Right lobe of liver (tissue), 6 donors: ENCODE measurements around the gene DECR2. TPM values are rescaled to one million over a fixed set of nuclear protein-coding genes. Genes with fewer than 3 reads are reported as not detected.
"Not testable (repeated sequence)": the region's sequence is repeated elsewhere in the genome, so short reads cannot be mapped to it uniquely, and the experiment has no call there.

Source experiments
- ATAC-seq, 4 donors: fragments of 200-7000 bp; cut with Tn5 transposase; one replicate each; pipeline ENCODE4 v1.9.1; 2020; ENCODE audit warnings: mild to moderate bottlenecking in 4 of 4, moderate library complexity in 4 of 4
- DNase-seq, 3 donors: peaks; one replicate each; pipeline ENCODE4 v3.0.0-alpha.2; 2020
- H3K27ac ChIP-seq, 3 donors: fragments of 200-600 bp; one replicate each; pipeline ENCODE4 v1.8.0; 2022
- H3K27me3 ChIP-seq, 2 donors: fragments of 200-600 bp; one replicate each; pipeline ENCODE4 v1.8.0; 2022
- H3K36me3 ChIP-seq, 4 donors: fragments of 200-600 bp; sonication (generic) in 1 of 4; one replicate each; pipeline versions ENCODE4 v1.5.1 to v1.8.0; 2017 to 2022; ENCODE audit warnings: control low read depth in 1 of 4
- H3K4me1 ChIP-seq, 4 donors: fragments of 200-600 bp; sonication (generic) in 1 of 4; one replicate each; pipeline versions ENCODE4 v1.5.1 to v1.8.0; 2017 to 2022; ENCODE audit warnings: control low read depth in 1 of 4
- H3K4me3 ChIP-seq, 3 donors: fragments of 200-600 bp; one replicate each; pipeline ENCODE4 v1.8.0; 2022
- H3K9me3 ChIP-seq, 4 donors: fragments of 200-600 bp; sonication (generic) in 1 of 4; one replicate each; pipeline versions ENCODE4 v1.5.1 to v1.8.0; 2017 to 2022; ENCODE audit warnings: control low read depth in 1 of 4
- CTCF ChIP-seq, 4 donors: fragments of 200-600 bp in 3 of 4; fragments of 450-650 bp in 1 of 4; IDR thresholded peaks; one replicate each; pipeline versions ENCODE4 v1.5.1 to v1.8.0; 2016 to 2022; ENCODE audit warnings: antibody characterized with exemption in 4 of 4, mild to moderate bottlenecking in 2 of 4
- POLR2A ChIP-seq: fragments of 450-650 bp; IDR thresholded peaks from one replicate; pipeline ENCODE4 v1.6.1; 2017; ENCODE audit warnings: antibody characterized with exemption, mild to moderate bottlenecking
- WGBS: methylation state at CpG from one replicate; pipeline ENCODE4 v1.1.6; 2018; ENCODE audit warnings: low coverage, low lambda C conversion rate; ENCODE audit not compliant: insufficient coverage; ENCODE audit errors: missing lambda C conversion rate; 5-methylcytosine and 5-hydroxymethylcytosine counted together
- intact Hi-C, 2 donors: fragments of 100-400 bp; cut with DNase I; formaldehyde crosslinking; loops; one replicate each; pipeline versions ENCODE4 v1.11.2 to v1.14.1; 2022
- total RNA-seq, 6 experiments: library from RNA; depleted of rRNA in 2 of 6; stranded (reverse); fragments of >200 nt in 2 of 6; fragmentation: NEBNext Ultra II Directional in 3 of 6; extraction: Animal tissue kit (Norgen Biotek cat#: 25700) in 3 of 6; gene quantifications; one replicate each; pipeline versions ENCODE4 v1.1.0 to v1.2.4, GENCODE V29; 2016 to 2023
- donor health status: DM: no; HTN: yes; CAD: no.
- donor health status: DM: no; HTN: no; CAD: no.
- donor health status: DM: no; HTN: no; CAD: no.
- donor health status: DM: no; HTN: yes; CAD: no.
- donor health status: DM: no; HTN: yes; CAD: no.

DECR2 gene
- total RNA-seq, 6 experiments from 2014 or later: 73.6 to 169 (median 97.0) TPM

GRCh38 chr16:386641-387156, 15.0 kb upstream of the DECR2 start:
- Histone ChIP-seq H3K36me3 (no peaks in the 10 kb centered on the region), H3K4me1 (peaks cover 0 to 5% (median 0%) of the 10 kb centered on the region in 4 donors), H3K4me3 (no peak overlapping the region), H3K9me3 (no peaks in the 10 kb centered on the region), H3K27ac (no peak overlapping the region), H3K27me3 (no peaks in the 10 kb centered on the region)
- ATAC-seq (no peak), DNase-seq (no peak)
- WGBS: 77% methylated on average over 10 of the region's 19 CpGs
- intact Hi-C loops: loop anchor here in 1 of 2 donors (10.0 kb wide), 1 partner anchor 108 kb away; no protein-coding TSS in a partner anchor
- no peak for TF ChIP-seq POLR2A
- TF ChIP-seq CTCF (IDR thresholded peaks at IDR 0.05): peak in 1 of 4 donors; percentile 5

- DNase-seq, H3K27me3 ChIP-seq, H3K9me3 ChIP-seq, H3K4me3 ChIP-seq, H3K4me1 ChIP-seq, H3K36me3 ChIP-seq, ATAC-seq, H3K27ac ChIP-seq: not testable (repeated sequence)
- 55% methylated on average over 14 of the region's 20 CpGs for WGBS
- intact Hi-C loops: loop anchor here in 1 of 2 donors (10.0 kb wide), 1 partner anchor 107 kb away; no protein-coding TSS in a partner anchor
These were observed 13.7 kb upstream of the DECR2 start for GRCh38 chr16:387761-388666.

- Histone ChIP-seq H3K27me3 (no peaks in the 10 kb centered on the region), H3K27ac (no peak overlapping the region), H3K4me1 (no peaks in the 10 kb centered on the region), H3K36me3 (no peaks in the 10 kb centered on the region), H3K4me3 (no peak overlapping the region), H3K9me3 (no peaks in the 10 kb centered on the region)
- WGBS: 72% methylated on average over 6 of the region's 10 CpGs
- ATAC-seq (no peak), DNase-seq (no peak)
- intact Hi-C loops: loop anchor here in 1 of 2 donors (10.0 kb wide), 1 partner anchor 105 kb away; no protein-coding TSS in a partner anchor
- TF ChIP-seq POLR2A (no peak), CTCF (IDR thresholded peaks at IDR 0.05) (no peak)
These were observed 12.3 kb upstream of the DECR2 start for GRCh38 chr16:389352-389751.

GRCh38 chr16:391885-392335, 9.8 kb upstream of the DECR2 start:
- no peak overlapping the region for H3K27ac ChIP-seq
- no peaks in the 10 kb centered on the region for H3K27me3 ChIP-seq
- H3K9me3 ChIP-seq: no peaks in the 10 kb centered on the region
- no peaks in the 10 kb centered on the region for H3K36me3 ChIP-seq
- DNase-seq: peak in 1 of 3 donors; percentile 64
- H3K4me1 ChIP-seq: no peaks in the 10 kb centered on the region
- H3K4me3 ChIP-seq: no peak overlapping the region
- TF ChIP-seq CTCF (IDR thresholded peaks at IDR 0.05) (peak; percentile 56 to 82 (median 70)), POLR2A (no peak)
- ATAC-seq: peak; percentile 87 to 92 (median 90)
- WGBS: no CpG with 5 or more reads among the region's 7 CpGs
- intact Hi-C loops: loop anchor here in 1 of 2 donors (10.0 kb wide), 1 partner anchor 103 kb away; no protein-coding TSS in a partner anchor
